KMS-11 (cell line): ENCODE results near the gene NIPAL3.

Source experiments
- H2AFZ ChIP-seq: fragments of 200-600 bp; sonication (generic); 2 replicates; pipeline ENCODE4 v1.6.1; 2016; ENCODE audit warnings: antibody characterized with exemption, mixed run types, low read depth
- H3K27ac ChIP-seq: fragments of 200-600 bp; sonication (generic); 2 replicates; pipeline ENCODE4 v1.6.1; 2016; ENCODE audit warnings: mild to moderate bottlenecking, mixed run types
- H3K27me3 ChIP-seq: fragments of 200-600 bp; sonication (generic); 2 replicates; pipeline ENCODE4 v1.6.1; 2017; ENCODE audit warnings: mild to moderate bottlenecking, low read depth, mixed run types, moderate library complexity; ENCODE audit not compliant: insufficient read depth
- H3K36me3 ChIP-seq: fragments of 200-600 bp; sonication (generic); 2 replicates; pipeline ENCODE4 v1.6.1; 2017; ENCODE audit warnings: mild to moderate bottlenecking, mixed run types; ENCODE audit not compliant: insufficient read depth
- H3K4me1 ChIP-seq: fragments of 200-600 bp; sonication (generic); 2 replicates; pipeline ENCODE4 v1.6.1; 2016; ENCODE audit warnings: mild to moderate bottlenecking, low read depth, mixed run types; ENCODE audit not compliant: poor library complexity, severe bottlenecking
- H3K4me2 ChIP-seq: fragments of 200-600 bp; sonication (generic); 2 replicates; pipeline ENCODE4 v1.7.0; 2016; ENCODE audit warnings: mild to moderate bottlenecking, mixed run types
- H3K4me3 ChIP-seq: fragments of 200-600 bp; sonication (generic); IDR thresholded peaks from 2 replicates; pipeline ENCODE4 v1.6.1; 2017; ENCODE audit warnings: low read depth, low read length, mixed read lengths; ENCODE audit not compliant: insufficient read depth
- H3K79me2 ChIP-seq: fragments of 200-600 bp; sonication (generic); 2 replicates; pipeline ENCODE4 v1.6.1; 2016; ENCODE audit warnings: low read depth, mixed run types; ENCODE audit not compliant: insufficient read depth
- H3K9ac ChIP-seq: fragments of 200-600 bp; sonication (generic); 2 replicates; pipeline ENCODE4 v1.6.1; 2016; ENCODE audit warnings: mild to moderate bottlenecking, mixed run types
- H4K20me1 ChIP-seq: fragments of 200-600 bp; sonication (generic); 2 replicates; pipeline ENCODE4 v1.6.1; 2016; ENCODE audit warnings: mild to moderate bottlenecking, mixed run types; ENCODE audit not compliant: insufficient read depth
- TF ChIP-seq, protein P1 (sequence below): fragments of 200-600 bp; sonication (generic); conservative IDR thresholded peaks from 2 replicates; pipeline ENCODE4 v1.6.1; 2017; ENCODE audit warnings: low read depth, mild to moderate bottlenecking, antibody characterized with exemption, low read length, moderate library complexity, mixed read lengths

Gene NIPAL3

GRCh38 chr1:24505816-24506215, 90.2 kb downstream of the NIPAL3 start:
- H2AFZ ChIP-seq: no peak overlapping the region
- no peaks in the 10 kb centered on the region for H3K79me2 ChIP-seq
- no peaks in the 10 kb centered on the region for H3K27me3 ChIP-seq
- TF ChIP-seq, protein P1, sequence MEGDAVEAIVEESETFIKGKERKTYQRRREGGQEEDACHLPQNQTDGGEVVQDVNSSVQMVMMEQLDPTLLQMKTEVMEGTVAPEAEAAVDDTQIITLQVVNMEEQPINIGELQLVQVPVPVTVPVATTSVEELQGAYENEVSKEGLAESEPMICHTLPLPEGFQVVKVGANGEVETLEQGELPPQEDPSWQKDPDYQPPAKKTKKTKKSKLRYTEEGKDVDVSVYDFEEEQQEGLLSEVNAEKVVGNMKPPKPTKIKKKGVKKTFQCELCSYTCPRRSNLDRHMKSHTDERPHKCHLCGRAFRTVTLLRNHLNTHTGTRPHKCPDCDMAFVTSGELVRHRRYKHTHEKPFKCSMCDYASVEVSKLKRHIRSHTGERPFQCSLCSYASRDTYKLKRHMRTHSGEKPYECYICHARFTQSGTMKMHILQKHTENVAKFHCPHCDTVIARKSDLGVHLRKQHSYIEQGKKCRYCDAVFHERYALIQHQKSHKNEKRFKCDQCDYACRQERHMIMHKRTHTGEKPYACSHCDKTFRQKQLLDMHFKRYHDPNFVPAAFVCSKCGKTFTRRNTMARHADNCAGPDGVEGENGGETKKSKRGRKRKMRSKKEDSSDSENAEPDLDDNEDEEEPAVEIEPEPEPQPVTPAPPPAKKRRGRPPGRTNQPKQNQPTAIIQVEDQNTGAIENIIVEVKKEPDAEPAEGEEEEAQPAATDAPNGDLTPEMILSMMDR: no peak
- no peak overlapping the region for H3K4me3 ChIP-seq
- no peak overlapping the region for H3K9ac ChIP-seq
- H3K4me2 ChIP-seq: no peak overlapping the region
- H3K4me1 ChIP-seq: peaks cover 21% of the 10 kb centered on the region
- H3K27ac ChIP-seq: no peak overlapping the region
- no peaks in the 10 kb centered on the region for H4K20me1 ChIP-seq
- H3K36me3 ChIP-seq: no peaks in the 10 kb centered on the region

GRCh38 chr1:24506691-24507381, 91.2 kb downstream of the NIPAL3 start:
- Histone ChIP-seq H3K9ac (no peak overlapping the region), H2AFZ (no peak overlapping the region), H4K20me1 (no peaks in the 10 kb centered on the region), H3K27ac (no peak overlapping the region), H3K4me2 (no peak overlapping the region), H3K36me3 (no peaks in the 10 kb centered on the region), H3K79me2 (no peaks in the 10 kb centered on the region), H3K4me1 (peaks cover 11% of the 10 kb centered on the region), H3K27me3 (no peaks in the 10 kb centered on the region), H3K4me3 (no peak overlapping the region)
- TF ChIP-seq, protein P1: no peak

DNA sequence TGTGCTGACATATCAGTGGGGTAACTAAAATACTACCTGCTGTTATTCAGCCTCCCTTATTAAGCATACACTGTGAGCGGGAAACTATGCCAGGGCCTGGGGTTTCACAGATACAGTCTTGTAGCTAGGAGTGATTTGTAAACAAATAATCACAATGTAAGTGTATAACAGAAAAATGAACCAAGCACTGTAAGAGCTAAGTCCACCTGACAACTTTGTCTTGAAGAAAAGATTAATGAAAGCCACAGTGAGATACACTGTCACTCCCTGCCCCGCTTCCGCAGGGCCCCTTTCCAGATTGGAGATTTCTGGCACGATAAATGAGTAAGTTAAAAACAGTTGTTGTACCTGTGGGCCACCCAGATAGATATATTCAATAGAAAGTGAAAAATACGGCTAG, 91.8 kb downstream of the NIPAL3 start:
- no peaks in the 10 kb centered on the region for H3K36me3 ChIP-seq
- H3K27ac ChIP-seq: no peak overlapping the region
- H2AFZ ChIP-seq: no peak overlapping the region
- H3K79me2 ChIP-seq: no peaks in the 10 kb centered on the region
- no peaks in the 10 kb centered on the region for H3K27me3 ChIP-seq
- TF ChIP-seq, protein P1: no peak
- H3K4me2 ChIP-seq: no peak overlapping the region
- H3K4me1 ChIP-seq: peaks cover 9% of the 10 kb centered on the region
- no peak overlapping the region for H3K9ac ChIP-seq
- no peaks in the 10 kb centered on the region for H4K20me1 ChIP-seq
- no peak overlapping the region for H3K4me3 ChIP-seq

DNA sequence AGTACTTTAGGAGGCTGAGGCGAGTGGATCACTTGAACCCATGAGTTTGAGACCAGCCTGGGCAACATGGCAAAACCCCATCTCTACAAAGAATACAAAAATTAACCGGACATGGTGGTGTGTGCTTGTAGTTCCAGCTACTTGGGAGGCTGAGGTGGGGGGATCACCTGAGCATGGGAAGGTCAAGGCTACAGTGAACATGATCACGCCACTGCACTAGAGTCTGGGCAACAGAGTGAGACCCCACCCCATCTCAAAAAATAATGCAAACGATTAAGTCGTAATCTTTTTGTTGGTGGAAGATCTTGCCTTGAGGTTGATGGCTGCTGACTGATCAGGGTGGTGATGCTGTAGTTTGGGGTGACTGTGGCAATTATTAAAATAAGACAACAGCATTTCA, 93.3 kb downstream of the NIPAL3 start:
- Histone ChIP-seq H3K9ac (no peak overlapping the region), H4K20me1 (no peaks in the 10 kb centered on the region), H3K27me3 (no peaks in the 10 kb centered on the region), H3K4me1 (peaks cover 2% of the 10 kb centered on the region), H3K4me3 (no peak overlapping the region), H3K79me2 (no peaks in the 10 kb centered on the region), H3K27ac (no peak overlapping the region), H2AFZ (no peak overlapping the region), H3K4me2 (no peak overlapping the region), H3K36me3 (no peaks in the 10 kb centered on the region)
- TF ChIP-seq, protein P1: no peak
